ENCODE data around the gene NHLRC3.

NHLRC3 gene

GRCh38 chr13:39040206-39040605 is 1.9 kb downstream of the NHLRC3 start:
- H3K4me3 ChIP-seq (ENCODE audit: low read depth, low read length), result peak overlapping the region; percentile 26
- H3K27me3 ChIP-seq (ENCODE audit: insufficient read depth, low read length), result no peaks in the 10 kb centered on the region
- peaks cover 13% of the 10 kb centered on the region for H3K4me1 ChIP-seq (ENCODE audit: control insufficient read depth, insufficient read depth, low read length, unreplicated experiment)
- no peaks in the 10 kb centered on the region for H3K36me3 ChIP-seq (ENCODE audit: insufficient read depth, low read length)
- peaks cover 34% of the 10 kb centered on the region for H3K79me2 ChIP-seq (ENCODE audit: control insufficient read depth, insufficient read depth, low read length, unreplicated experiment)
- no peak overlapping the region for H3K27ac ChIP-seq (ENCODE audit: low read depth, low read length)
- no peak overlapping the region for H2AFZ ChIP-seq (ENCODE audit: low read length, unreplicated experiment)

GRCh38 chr13:39044536-39044935 is 6.3 kb downstream of the NHLRC3 start:
- Histone ChIP-seq H2AFZ (ENCODE audit: low read length, unreplicated experiment) (no peak overlapping the region), H3K36me3 (ENCODE audit: insufficient read depth, low read length) (no peaks in the 10 kb centered on the region), H3K4me1 (ENCODE audit: control insufficient read depth, insufficient read depth, low read length, unreplicated experiment) (peaks cover 7% of the 10 kb centered on the region), H3K79me2 (ENCODE audit: control insufficient read depth, insufficient read depth, low read length, unreplicated experiment) (peaks cover 2% of the 10 kb centered on the region), H3K4me3 (ENCODE audit: low read depth, low read length) (no peak overlapping the region), H3K27ac (ENCODE audit: low read depth, low read length) (no peak overlapping the region), H3K27me3 (ENCODE audit: insufficient read depth, low read length) (no peaks in the 10 kb centered on the region)

- H2AFZ ChIP-seq (ENCODE audit: low read length, unreplicated experiment), result no peak overlapping the region
- H3K4me1 ChIP-seq (ENCODE audit: control insufficient read depth, insufficient read depth, low read length, unreplicated experiment), result no peaks in the 10 kb centered on the region
- no peaks in the 10 kb centered on the region for H3K36me3 ChIP-seq (ENCODE audit: insufficient read depth, low read length)
- H3K79me2 ChIP-seq (ENCODE audit: control insufficient read depth, insufficient read depth, low read length, unreplicated experiment), result no peaks in the 10 kb centered on the region
- H3K4me3 ChIP-seq (ENCODE audit: low read depth, low read length), result no peak overlapping the region
- no peaks in the 10 kb centered on the region for H3K27me3 ChIP-seq (ENCODE audit: insufficient read depth, low read length)
- H3K27ac ChIP-seq (ENCODE audit: low read depth, low read length), result no peak overlapping the region
These were observed 9.3 kb downstream of the NHLRC3 start for GRCh38 chr13:39047560-39047959.

- H3K79me2 ChIP-seq (ENCODE audit: control insufficient read depth, insufficient read depth, low read length, unreplicated experiment), result no peaks in the 10 kb centered on the region
- H2AFZ ChIP-seq (ENCODE audit: low read length, unreplicated experiment), result no peak overlapping the region
- no peak overlapping the region for H3K4me3 ChIP-seq (ENCODE audit: low read depth, low read length)
- no peaks in the 10 kb centered on the region for H3K27me3 ChIP-seq (ENCODE audit: insufficient read depth, low read length)
- no peaks in the 10 kb centered on the region for H3K4me1 ChIP-seq (ENCODE audit: control insufficient read depth, insufficient read depth, low read length, unreplicated experiment)
- no peaks in the 10 kb centered on the region for H3K36me3 ChIP-seq (ENCODE audit: insufficient read depth, low read length)
- no peak overlapping the region for H3K27ac ChIP-seq (ENCODE audit: low read depth, low read length)
These were observed 10.6 kb downstream of the NHLRC3 start for GRCh38 chr13:39048806-39049205.

GRCh38 chr13:39049274-39049673 is 11.0 kb downstream of the NHLRC3 start:
- Histone ChIP-seq H2AFZ (ENCODE audit: low read length, unreplicated experiment) (no peak overlapping the region), H3K79me2 (ENCODE audit: control insufficient read depth, insufficient read depth, low read length, unreplicated experiment) (no peaks in the 10 kb centered on the region), H3K36me3 (ENCODE audit: insufficient read depth, low read length) (no peaks in the 10 kb centered on the region), H3K4me1 (ENCODE audit: control insufficient read depth, insufficient read depth, low read length, unreplicated experiment) (no peaks in the 10 kb centered on the region), H3K4me3 (ENCODE audit: low read depth, low read length) (no peak overlapping the region), H3K27ac (ENCODE audit: low read depth, low read length) (no peak overlapping the region), H3K27me3 (ENCODE audit: insufficient read depth, low read length) (no peaks in the 10 kb centered on the region)

- Histone ChIP-seq H3K79me2 (ENCODE audit: control insufficient read depth, insufficient read depth, low read length, unreplicated experiment) (no peaks in the 10 kb centered on the region), H3K36me3 (ENCODE audit: insufficient read depth, low read length) (no peaks in the 10 kb centered on the region), H3K4me3 (ENCODE audit: low read depth, low read length) (no peak overlapping the region)
These were observed 12.9 kb downstream of the NHLRC3 start for GRCh38 chr13:39051157-39051556.

GRCh38 chr13:39052944-39053343 is 14.7 kb downstream of the NHLRC3 start:
- H3K27me3 ChIP-seq (ENCODE audit: insufficient read depth, low read length), result no peaks in the 10 kb centered on the region

More at GRCh38 chr13:39051157-39051556, 12.9 kb downstream of the NHLRC3 start:
- Histone ChIP-seq H3K27ac (ENCODE audit: low read depth, low read length) (no peak overlapping the region), H3K4me1 (ENCODE audit: control insufficient read depth, insufficient read depth, low read length, unreplicated experiment) (no peaks in the 10 kb centered on the region), H3K27me3 (ENCODE audit: insufficient read depth, low read length) (no peaks in the 10 kb centered on the region), H2AFZ (ENCODE audit: low read length, unreplicated experiment) (no peak overlapping the region)

GRCh38 chr13:39054112-39054511 is 15.9 kb downstream of the NHLRC3 start:
- Histone ChIP-seq H3K4me1 (ENCODE audit: control insufficient read depth, insufficient read depth, low read length, unreplicated experiment) (no peaks in the 10 kb centered on the region), H3K4me3 (ENCODE audit: low read depth, low read length) (no peak overlapping the region), H2AFZ (ENCODE audit: low read length, unreplicated experiment) (no peak overlapping the region), H3K27me3 (ENCODE audit: insufficient read depth, low read length) (no peaks in the 10 kb centered on the region), H3K36me3 (ENCODE audit: insufficient read depth, low read length) (no peaks in the 10 kb centered on the region), H3K79me2 (ENCODE audit: control insufficient read depth, insufficient read depth, low read length, unreplicated experiment) (no peaks in the 10 kb centered on the region), H3K27ac (ENCODE audit: low read depth, low read length) (no peak overlapping the region)

More at GRCh38 chr13:39052944-39053343, 14.7 kb downstream of the NHLRC3 start:
- Histone ChIP-seq H2AFZ (ENCODE audit: low read length, unreplicated experiment) (no peak overlapping the region), H3K4me3 (ENCODE audit: low read depth, low read length) (no peak overlapping the region), H3K79me2 (ENCODE audit: control insufficient read depth, insufficient read depth, low read length, unreplicated experiment) (no peaks in the 10 kb centered on the region), H3K4me1 (ENCODE audit: control insufficient read depth, insufficient read depth, low read length, unreplicated experiment) (no peaks in the 10 kb centered on the region), H3K27ac (ENCODE audit: low read depth, low read length) (no peak overlapping the region), H3K36me3 (ENCODE audit: insufficient read depth, low read length) (no peaks in the 10 kb centered on the region)

GRCh38 chr13:39056018-39056417 is 17.8 kb downstream of the NHLRC3 start:
- Histone ChIP-seq H3K27ac (ENCODE audit: low read depth, low read length) (no peak overlapping the region), H3K27me3 (ENCODE audit: insufficient read depth, low read length) (no peaks in the 10 kb centered on the region), H3K4me1 (ENCODE audit: control insufficient read depth, insufficient read depth, low read length, unreplicated experiment) (no peaks in the 10 kb centered on the region), H3K79me2 (ENCODE audit: control insufficient read depth, insufficient read depth, low read length, unreplicated experiment) (no peaks in the 10 kb centered on the region), H2AFZ (ENCODE audit: low read length, unreplicated experiment) (no peak overlapping the region), H3K36me3 (ENCODE audit: insufficient read depth, low read length) (no peaks in the 10 kb centered on the region), H3K4me3 (ENCODE audit: low read depth, low read length) (no peak overlapping the region)

GRCh38 chr13:39058040-39058439 is 19.8 kb downstream of the NHLRC3 start:
- Histone ChIP-seq H3K27ac (ENCODE audit: low read depth, low read length) (no peak overlapping the region), H3K36me3 (ENCODE audit: insufficient read depth, low read length) (no peaks in the 10 kb centered on the region), H2AFZ (ENCODE audit: low read length, unreplicated experiment) (no peak overlapping the region), H3K4me1 (ENCODE audit: control insufficient read depth, insufficient read depth, low read length, unreplicated experiment) (no peaks in the 10 kb centered on the region), H3K79me2 (ENCODE audit: control insufficient read depth, insufficient read depth, low read length, unreplicated experiment) (no peaks in the 10 kb centered on the region), H3K4me3 (ENCODE audit: low read depth, low read length) (no peak overlapping the region), H3K27me3 (ENCODE audit: insufficient read depth, low read length) (no peaks in the 10 kb centered on the region)

GRCh38 chr13:39062004-39062403 is 23.7 kb downstream of the NHLRC3 start:
- Histone ChIP-seq H3K79me2 (ENCODE audit: control insufficient read depth, insufficient read depth, low read length, unreplicated experiment) (no peaks in the 10 kb centered on the region), H3K4me1 (ENCODE audit: control insufficient read depth, insufficient read depth, low read length, unreplicated experiment) (no peaks in the 10 kb centered on the region), H3K27ac (ENCODE audit: low read depth, low read length) (no peak overlapping the region), H3K36me3 (ENCODE audit: insufficient read depth, low read length) (no peaks in the 10 kb centered on the region), H3K4me3 (ENCODE audit: low read depth, low read length) (no peak overlapping the region), H2AFZ (ENCODE audit: low read length, unreplicated experiment) (no peak overlapping the region), H3K27me3 (ENCODE audit: insufficient read depth, low read length) (no peaks in the 10 kb centered on the region)

Data from ACC112 (cell line).